AG10803 (cell line): ENCODE measurements around the gene TMOD1.

Source experiments
- DNase-seq: peaks from one replicate; pipeline ENCODE4 v3.0.0; 2010; ENCODE audit warnings: low read depth
- H3K4me3 ChIP-seq: 2 replicates; pipeline ENCODE4 v1.5.1; 2011; ENCODE audit warnings: mild to moderate bottlenecking, low read length, control low read depth
- TF ChIP-seq, protein P1 (sequence below): conservative IDR thresholded peaks from 2 replicates; pipeline ENCODE4 v1.5.1; 2011; ENCODE audit warnings: mild to moderate bottlenecking, low read length, control low read depth, inconsistent platforms

TMOD1 gene

DNA sequence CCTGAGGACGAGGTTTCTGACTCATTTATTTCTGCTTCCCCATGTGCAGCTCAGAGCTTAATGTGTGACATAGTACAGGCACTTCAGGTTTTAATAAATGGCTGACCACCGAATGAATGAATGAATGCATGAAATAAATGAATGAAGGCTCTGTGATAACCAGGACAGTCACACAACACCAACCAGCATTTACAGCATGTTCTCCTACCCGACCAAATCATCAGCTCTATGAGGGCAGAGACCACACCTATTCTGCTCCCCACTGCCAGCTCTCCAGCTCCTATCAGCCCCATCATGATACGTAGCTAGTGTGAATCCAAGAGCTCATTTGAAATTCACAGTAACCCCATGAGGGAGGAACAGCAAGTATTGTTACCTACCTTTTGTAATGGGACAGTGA, 4.8 kb downstream of the TMOD1 start:
- H3K4me3 ChIP-seq, result no peak overlapping the region

DNA sequence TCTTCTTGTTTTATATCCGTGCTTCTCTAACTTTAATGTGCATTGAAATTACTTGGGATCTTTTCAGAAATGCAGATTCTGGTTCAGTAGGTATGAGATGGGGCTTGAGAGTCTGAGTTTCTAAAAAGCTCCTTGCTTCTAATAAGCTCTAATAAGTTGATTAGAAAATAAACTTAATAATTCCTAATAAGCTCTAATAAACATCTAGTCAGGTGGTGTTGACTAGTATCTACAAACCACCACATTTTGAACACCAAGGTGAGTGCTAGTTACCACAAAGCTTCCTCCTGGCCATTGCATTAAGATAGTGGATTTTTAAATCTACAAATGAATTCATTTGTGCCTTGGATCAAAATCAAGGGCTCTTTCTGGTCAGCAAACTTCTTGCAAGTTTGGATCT, 5.3 kb downstream of the TMOD1 start:
- no peak overlapping the region for H3K4me3 ChIP-seq
- no peak for DNase-seq
- TF ChIP-seq, protein P1, sequence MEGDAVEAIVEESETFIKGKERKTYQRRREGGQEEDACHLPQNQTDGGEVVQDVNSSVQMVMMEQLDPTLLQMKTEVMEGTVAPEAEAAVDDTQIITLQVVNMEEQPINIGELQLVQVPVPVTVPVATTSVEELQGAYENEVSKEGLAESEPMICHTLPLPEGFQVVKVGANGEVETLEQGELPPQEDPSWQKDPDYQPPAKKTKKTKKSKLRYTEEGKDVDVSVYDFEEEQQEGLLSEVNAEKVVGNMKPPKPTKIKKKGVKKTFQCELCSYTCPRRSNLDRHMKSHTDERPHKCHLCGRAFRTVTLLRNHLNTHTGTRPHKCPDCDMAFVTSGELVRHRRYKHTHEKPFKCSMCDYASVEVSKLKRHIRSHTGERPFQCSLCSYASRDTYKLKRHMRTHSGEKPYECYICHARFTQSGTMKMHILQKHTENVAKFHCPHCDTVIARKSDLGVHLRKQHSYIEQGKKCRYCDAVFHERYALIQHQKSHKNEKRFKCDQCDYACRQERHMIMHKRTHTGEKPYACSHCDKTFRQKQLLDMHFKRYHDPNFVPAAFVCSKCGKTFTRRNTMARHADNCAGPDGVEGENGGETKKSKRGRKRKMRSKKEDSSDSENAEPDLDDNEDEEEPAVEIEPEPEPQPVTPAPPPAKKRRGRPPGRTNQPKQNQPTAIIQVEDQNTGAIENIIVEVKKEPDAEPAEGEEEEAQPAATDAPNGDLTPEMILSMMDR, result no peak

More for the DNA sequence above, 4.8 kb downstream of the TMOD1 start:
- TF ChIP-seq, protein P1, result no peak
- no peak for DNase-seq

DNA sequence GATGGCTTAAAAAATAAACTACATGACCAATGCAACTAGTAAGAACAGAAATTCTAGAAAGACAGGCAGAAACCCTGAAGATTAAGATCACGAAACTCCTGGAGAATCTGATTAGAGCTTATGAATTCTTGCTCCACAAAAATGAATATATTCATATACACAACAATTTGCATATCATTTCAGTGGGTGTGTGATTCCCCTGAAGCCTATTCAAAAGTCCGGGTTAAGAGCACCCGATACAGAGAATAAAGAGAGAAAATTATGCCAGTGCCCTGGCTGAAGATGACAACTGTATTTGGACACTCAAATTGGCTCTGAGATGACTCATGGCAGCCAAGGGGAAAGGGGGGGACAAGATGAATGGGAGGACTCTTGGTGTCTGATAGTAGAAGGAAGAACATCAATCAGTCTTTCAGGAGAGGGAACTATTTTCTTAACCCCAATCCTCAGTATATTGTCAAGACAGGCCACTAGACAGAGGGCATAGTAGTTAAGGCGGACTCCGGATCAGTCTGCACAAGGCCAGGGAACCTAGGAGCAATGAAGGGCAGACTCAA, 6.0 kb downstream of the TMOD1 start:
- no peak for DNase-seq
- TF ChIP-seq, protein P1, result no peak
- no peak overlapping the region for H3K4me3 ChIP-seq

DNA sequence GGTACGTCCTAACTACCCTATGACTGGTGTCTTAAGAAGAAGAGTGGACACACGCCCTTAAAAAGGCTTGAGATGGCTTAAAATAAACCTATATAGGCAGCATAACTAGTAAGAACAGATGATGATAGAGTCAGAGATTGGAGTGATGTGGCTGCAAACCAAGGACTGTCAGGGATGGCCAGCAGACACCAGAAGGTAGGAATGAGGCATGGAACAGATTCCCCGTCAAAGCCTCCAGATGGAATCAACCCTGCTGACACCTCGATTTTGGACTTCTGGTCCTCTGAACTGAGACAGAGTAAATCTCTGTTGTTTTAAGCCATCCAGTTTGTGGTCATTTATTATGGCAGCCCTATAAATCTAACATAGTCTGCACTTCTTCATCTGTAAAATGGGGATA, 7.4 kb downstream of the TMOD1 start:
- TF ChIP-seq, protein P1, result no peak
- DNase-seq, result no peak
- no peak overlapping the region for H3K4me3 ChIP-seq

DNA sequence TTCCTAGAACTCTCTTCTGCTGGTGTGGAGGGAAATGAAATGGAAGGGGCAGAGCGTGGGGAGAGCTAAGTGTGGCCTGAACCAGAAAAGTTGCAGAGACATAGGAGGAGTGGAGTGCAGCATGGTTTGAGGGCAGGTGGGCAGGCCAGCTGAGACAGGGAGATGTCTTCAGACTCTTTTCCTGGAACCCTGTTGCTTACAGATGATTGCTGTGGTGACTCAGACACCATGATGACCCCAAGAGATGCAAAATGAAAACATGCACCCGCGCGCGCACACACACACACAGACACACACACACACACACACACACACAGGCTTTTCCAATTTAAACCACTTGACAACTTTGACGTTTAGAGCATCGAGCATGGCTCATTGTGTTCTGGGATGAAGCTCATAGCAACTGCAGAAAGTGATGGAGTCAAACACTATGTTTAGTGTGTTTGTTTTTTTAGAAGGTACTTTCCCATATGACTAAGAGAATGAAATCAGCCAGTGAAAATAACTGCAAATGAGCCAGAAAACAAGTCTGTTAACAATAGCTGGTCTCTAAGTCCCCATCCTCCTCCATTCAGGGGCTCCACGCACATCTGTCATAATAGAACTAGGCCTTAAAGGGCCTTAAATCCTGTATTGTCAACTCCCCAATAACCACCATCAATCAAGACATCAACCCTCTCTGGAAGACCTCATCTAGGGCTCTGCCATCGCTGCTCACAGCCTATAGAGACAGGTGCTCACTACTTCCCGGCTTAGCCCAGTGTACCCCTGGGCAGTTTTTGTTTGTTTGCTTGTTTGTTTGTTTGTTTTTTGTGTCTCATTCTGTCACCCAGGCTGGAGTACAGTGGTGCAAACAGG, 9.6 kb downstream of the TMOD1 start:
- peak; percentile 28 for DNase-seq
- H3K4me3 ChIP-seq, result no peak overlapping the region
- TF ChIP-seq, protein P1, result no peak

DNA sequence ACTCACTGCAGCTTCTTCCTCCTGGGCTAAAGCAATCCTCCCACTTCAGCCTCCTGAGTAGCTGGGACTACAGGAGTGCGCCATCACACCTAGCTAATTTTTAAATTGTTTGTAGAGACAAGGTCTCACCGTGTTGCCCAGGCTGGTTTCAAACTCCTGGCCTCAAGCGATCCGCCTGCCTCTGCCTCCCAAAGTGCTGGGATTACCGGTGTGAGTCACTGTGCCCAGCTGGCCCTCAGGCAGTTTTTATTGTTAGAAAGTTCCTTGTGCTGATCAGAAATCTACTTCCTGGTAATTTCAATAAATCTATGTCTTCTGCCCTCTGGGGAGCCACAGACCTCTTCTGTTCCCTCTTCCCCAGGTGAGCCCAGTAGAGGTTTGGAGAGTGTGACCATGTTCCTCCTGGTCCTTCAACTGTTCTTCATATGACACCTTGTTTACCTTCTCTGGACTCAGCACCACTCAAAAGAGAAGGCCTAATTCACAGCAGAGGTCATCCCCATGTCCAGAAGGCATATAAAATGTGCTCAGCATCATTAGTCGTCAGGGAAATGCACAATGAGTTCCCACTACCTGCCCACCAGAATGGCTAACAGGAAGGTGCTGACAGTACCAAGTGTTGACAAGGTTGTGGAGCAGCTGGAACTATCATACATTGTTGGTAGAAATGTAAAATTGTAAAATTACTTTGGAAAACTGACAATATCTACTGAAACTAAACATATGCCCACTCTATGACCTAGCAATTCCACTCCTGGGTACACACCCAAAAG, 10.4 kb downstream of the TMOD1 start:
- DNase-seq, result no peak
- TF ChIP-seq, protein P1, result no peak
- H3K4me3 ChIP-seq, result no peak overlapping the region
